DOHH2 (cell line): ENCODE measurements around the gene SIPA1L2.

ENCODE experiments used
- H3F3A ChIP-seq: fragments of 200-600 bp; sonication (generic), shearing (Covaris generic); 2 replicates; pipeline ENCODE4 v1.6.0; 2016; ENCODE audit warnings: antibody characterized with exemption, mild to moderate bottlenecking; ENCODE audit not compliant: control insufficient read depth, insufficient read depth
- H3K27ac ChIP-seq: fragments of 200-600 bp; sonication (generic); 2 replicates; pipeline ENCODE4 v1.5.1; 2014; ENCODE audit warnings: low read depth, mild to moderate bottlenecking, low read length, moderate library complexity
- H3K27me3 ChIP-seq: fragments of 200-600 bp; sonication (generic); 2 replicates; pipeline ENCODE4 v1.6.1; 2014; ENCODE audit warnings: mild to moderate bottlenecking, low read length, mixed read lengths; ENCODE audit not compliant: control insufficient read depth
- H3K36me3 ChIP-seq: fragments of 200-600 bp; sonication (generic); 2 replicates; pipeline ENCODE4 v1.6.1; 2014; ENCODE audit warnings: mild to moderate bottlenecking, low read length, moderate library complexity, mixed read lengths; ENCODE audit not compliant: control insufficient read depth
- H3K4me1 ChIP-seq: fragments of 200-600 bp; sonication (generic); 2 replicates; pipeline ENCODE4 v1.6.1; 2014; ENCODE audit warnings: mild to moderate bottlenecking, low read length, mixed read lengths; ENCODE audit not compliant: control insufficient read depth
- H3K4me2 ChIP-seq: fragments of 200-600 bp; sonication (generic); 2 replicates; pipeline ENCODE4 v1.6.0; 2014; ENCODE audit warnings: mild to moderate bottlenecking, low read length, moderate library complexity
- H3K4me3 ChIP-seq: fragments of 200-600 bp; sonication (generic); 2 replicates; pipeline ENCODE4 v1.5.1; 2014; ENCODE audit warnings: mild to moderate bottlenecking, low read length, mixed read lengths
- H3K79me2 ChIP-seq: fragments of 200-600 bp; sonication (generic); 2 replicates; pipeline ENCODE4 v1.6.1; 2014; ENCODE audit warnings: mild to moderate bottlenecking, low read length, mixed read lengths; ENCODE audit not compliant: control insufficient read depth
- H3K9me2 ChIP-seq: fragments of 200-600 bp; sonication (generic); replicated peaks from 2 replicates; pipeline ENCODE4 v1.6.1; 2014; ENCODE audit warnings: mild to moderate bottlenecking, low read length, mixed read lengths; ENCODE audit not compliant: control insufficient read depth
- H3K9me3 ChIP-seq: fragments of 200-600 bp; sonication (generic); 2 replicates; pipeline ENCODE4 v1.6.1; 2014; ENCODE audit warnings: antibody characterized with exemption, low read length, mixed read lengths; ENCODE audit not compliant: control insufficient read depth, insufficient read depth
- H4K20me1 ChIP-seq: fragments of 200-600 bp; sonication (generic); 2 replicates; pipeline ENCODE4 v1.6.0; 2014; ENCODE audit warnings: low read depth, mild to moderate bottlenecking, antibody characterized with exemption, low read length, moderate library complexity; ENCODE audit not compliant: control insufficient read depth, insufficient read depth
- EZH2phosphoT487 ChIP-seq: fragments of 200-600 bp; sonication (generic); IDR thresholded peaks from 2 replicates; pipeline ENCODE4 v1.6.1; 2017; ENCODE audit warnings: borderline replicate concordance, mild to moderate bottlenecking, antibody characterized with exemption, low read length, moderate library complexity, mixed read lengths
- TF ChIP-seq, protein P1 (sequence below): fragments of 200-600 bp; sonication (generic); IDR thresholded peaks from one replicate; pipeline ENCODE4 v1.5.1; 2014; ENCODE audit warnings: antibody characterized with exemption, mild to moderate bottlenecking, low read depth, low read length; ENCODE audit not compliant: poor library complexity, severe bottlenecking

Gene SIPA1L2

DNA sequence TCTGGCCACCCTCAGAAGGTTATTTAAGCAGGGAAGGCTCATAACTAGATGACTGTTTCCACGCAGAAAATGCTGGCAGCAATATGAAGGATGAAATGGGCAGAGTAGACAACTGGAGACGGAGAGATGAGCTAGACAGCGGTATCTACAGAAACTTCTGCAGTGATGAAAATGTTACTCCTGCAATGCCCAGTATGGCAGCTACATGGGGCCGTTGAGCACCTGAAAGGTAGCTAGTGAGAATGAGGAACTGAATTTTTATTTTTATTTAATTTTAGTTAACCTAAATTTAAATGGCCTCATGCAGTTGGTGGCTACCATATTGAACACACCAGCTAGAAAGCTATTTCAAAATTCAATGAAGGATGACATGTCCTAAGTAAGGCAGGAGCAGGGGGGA lies 27.3 kb downstream of the SIPA1L2 start:
- no peak for TF ChIP-seq EZH2phosphoT487
- TF ChIP-seq, protein P1, sequence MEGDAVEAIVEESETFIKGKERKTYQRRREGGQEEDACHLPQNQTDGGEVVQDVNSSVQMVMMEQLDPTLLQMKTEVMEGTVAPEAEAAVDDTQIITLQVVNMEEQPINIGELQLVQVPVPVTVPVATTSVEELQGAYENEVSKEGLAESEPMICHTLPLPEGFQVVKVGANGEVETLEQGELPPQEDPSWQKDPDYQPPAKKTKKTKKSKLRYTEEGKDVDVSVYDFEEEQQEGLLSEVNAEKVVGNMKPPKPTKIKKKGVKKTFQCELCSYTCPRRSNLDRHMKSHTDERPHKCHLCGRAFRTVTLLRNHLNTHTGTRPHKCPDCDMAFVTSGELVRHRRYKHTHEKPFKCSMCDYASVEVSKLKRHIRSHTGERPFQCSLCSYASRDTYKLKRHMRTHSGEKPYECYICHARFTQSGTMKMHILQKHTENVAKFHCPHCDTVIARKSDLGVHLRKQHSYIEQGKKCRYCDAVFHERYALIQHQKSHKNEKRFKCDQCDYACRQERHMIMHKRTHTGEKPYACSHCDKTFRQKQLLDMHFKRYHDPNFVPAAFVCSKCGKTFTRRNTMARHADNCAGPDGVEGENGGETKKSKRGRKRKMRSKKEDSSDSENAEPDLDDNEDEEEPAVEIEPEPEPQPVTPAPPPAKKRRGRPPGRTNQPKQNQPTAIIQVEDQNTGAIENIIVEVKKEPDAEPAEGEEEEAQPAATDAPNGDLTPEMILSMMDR = no peak
- no peaks in the 10 kb centered on the region for H3K79me2 ChIP-seq

DNA sequence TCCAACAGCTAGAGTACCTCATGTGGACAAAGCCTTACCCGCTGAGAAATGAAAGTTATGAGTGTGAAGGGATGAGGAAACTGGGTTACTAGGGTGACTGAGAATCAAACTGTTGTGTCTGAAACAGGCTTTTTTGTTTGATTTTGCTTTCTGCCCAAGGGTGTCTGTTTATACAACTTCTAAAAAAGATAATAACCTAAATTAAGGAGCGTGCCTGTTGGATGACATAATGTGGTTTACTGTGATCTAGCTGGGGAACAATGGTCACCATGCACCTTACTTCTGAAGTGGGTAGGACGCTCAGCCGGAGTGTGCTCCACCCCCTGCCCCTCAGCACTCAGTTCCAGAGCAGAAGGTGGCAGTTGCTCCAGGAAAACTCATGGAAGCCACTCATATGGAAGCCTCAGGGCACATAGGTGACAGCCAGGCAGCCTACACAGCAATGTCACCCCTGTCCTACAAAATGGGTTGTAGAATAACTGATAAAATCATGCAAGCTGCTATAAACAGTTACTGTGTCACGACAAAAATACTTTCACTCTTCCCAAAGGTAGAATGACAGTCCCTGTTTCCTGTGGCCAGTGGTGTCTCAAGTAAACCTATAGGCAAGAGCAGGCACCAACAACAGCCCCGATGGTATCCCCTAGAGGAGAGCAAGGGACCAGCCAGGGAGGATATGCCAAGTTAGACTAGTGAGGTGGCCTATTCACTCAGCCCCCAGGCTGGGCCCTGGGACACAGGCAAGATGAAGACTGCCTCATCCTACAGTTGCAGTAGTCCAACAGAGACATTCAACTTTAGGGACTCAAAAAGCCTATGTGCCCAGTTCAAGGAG lies 29.3 kb downstream of the SIPA1L2 start:
- H3K4me3 ChIP-seq = no peak overlapping the region
- no peaks in the 10 kb centered on the region for H3K36me3 ChIP-seq
- H3F3A ChIP-seq = no peaks in the 10 kb centered on the region
- no peaks in the 10 kb centered on the region for H3K4me1 ChIP-seq
- H3K27ac ChIP-seq = no peak overlapping the region
- H3K4me2 ChIP-seq = no peak overlapping the region
- no peaks in the 10 kb centered on the region for H3K79me2 ChIP-seq
- no peaks in the 10 kb centered on the region for H3K9me3 ChIP-seq
- TF ChIP-seq, protein P1 = no peak
- TF ChIP-seq EZH2phosphoT487 = no peak
- no peaks in the 10 kb centered on the region for H3K9me2 ChIP-seq
- H4K20me1 ChIP-seq = no peaks in the 10 kb centered on the region
- no peaks in the 10 kb centered on the region for H3K27me3 ChIP-seq

More for the DNA sequence above, 27.3 kb downstream of the SIPA1L2 start:
- Histone ChIP-seq H3K9me3 (no peaks in the 10 kb centered on the region), H3K4me3 (no peak overlapping the region), H3K4me2 (no peak overlapping the region), H3K27ac (no peak overlapping the region), H3K36me3 (no peaks in the 10 kb centered on the region), H3F3A (no peaks in the 10 kb centered on the region), H3K4me1 (no peaks in the 10 kb centered on the region), H3K9me2 (no peaks in the 10 kb centered on the region), H3K27me3 (no peaks in the 10 kb centered on the region), H4K20me1 (no peaks in the 10 kb centered on the region)

DNA sequence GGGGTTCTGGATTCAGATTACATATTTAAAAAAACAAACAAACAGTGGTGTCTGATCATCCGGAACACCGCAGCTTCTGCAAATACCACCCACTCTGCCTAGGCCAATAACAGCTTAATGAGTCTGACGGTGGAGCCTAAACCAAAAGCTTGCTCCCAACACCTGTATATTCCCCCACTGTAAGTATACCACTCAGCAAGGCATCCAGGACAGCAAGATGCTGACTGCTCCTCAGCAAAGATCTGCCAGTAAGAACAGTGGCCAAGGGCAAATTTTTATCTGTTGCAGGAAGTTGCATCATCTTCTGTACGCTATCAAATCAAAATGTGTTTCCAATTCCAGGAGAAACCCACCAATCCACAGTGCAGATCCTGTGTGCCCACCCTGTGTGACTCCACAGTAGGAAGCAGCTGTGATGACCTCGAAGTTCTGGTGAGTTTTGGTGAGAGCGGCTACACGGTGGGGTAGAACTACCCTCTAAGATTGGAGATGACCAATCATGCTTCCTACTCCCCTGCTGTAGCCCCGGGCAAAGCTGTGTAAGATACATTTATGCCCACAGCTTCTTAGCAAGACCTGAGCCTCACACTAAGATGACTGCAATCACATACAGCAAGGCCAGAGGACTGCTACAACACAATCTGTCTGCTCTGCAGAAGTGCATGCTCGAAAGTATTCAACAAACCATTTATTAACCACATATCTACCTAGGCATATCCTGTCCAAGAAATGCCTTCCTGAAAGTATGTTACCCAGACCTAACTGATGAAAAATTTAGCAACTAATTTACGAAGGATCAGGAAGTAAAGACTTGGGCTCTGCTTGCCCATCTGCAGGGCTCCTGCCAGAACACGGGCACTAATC lies 30.5 kb downstream of the SIPA1L2 start:
- H3K36me3 ChIP-seq = no peaks in the 10 kb centered on the region
- H3K4me3 ChIP-seq = no peak overlapping the region
- H3F3A ChIP-seq = no peaks in the 10 kb centered on the region
- no peaks in the 10 kb centered on the region for H3K9me3 ChIP-seq
- H3K79me2 ChIP-seq = no peaks in the 10 kb centered on the region
- no peak for TF ChIP-seq EZH2phosphoT487
- TF ChIP-seq, protein P1 = no peak
- no peak overlapping the region for H3K27ac ChIP-seq
- H3K4me1 ChIP-seq = no peaks in the 10 kb centered on the region
- H4K20me1 ChIP-seq = no peaks in the 10 kb centered on the region
- H3K27me3 ChIP-seq = no peaks in the 10 kb centered on the region
- no peak overlapping the region for H3K4me2 ChIP-seq
- no peaks in the 10 kb centered on the region for H3K9me2 ChIP-seq
